Endothelial cell of umbilical vein (primary cell): ENCODE results near the gene LAMA4. TPM values are rescaled to one million over a fixed set of nuclear protein-coding genes. Genes with fewer than 3 reads are reported as not detected.

Experiments used
- BruUV-seq: library from RNA; stranded (reverse); fragments of 400-500 nt; replicated peaks from 2 replicates; lab custom pipeline; 2021; lab: Mats Ljungman, UMichigan
- CTCF ChIA-PET: fragments of 300-600, 350-600 bp; sonication (Branson Sonifier 250); formaldehyde crosslinking; loops from one replicate; lab custom pipeline; 2021; ENCODE audit warnings: antibody characterized with exemption, inconsistent platforms; lab: Charles Lee
- POLR2A ChIA-PET: fragments of 300-600, 350-600 bp; sonication (Branson Sonifier 250); formaldehyde crosslinking; loops from one replicate; lab custom pipeline; 2021; ENCODE audit warnings: antibody characterized with exemption, inconsistent platforms; lab: Charles Lee
- DNase-seq: peaks from one replicate; pipeline ENCODE4 v3.0.0-alpha.2; 2011; ENCODE audit warnings: low read depth, low spot score
- FAIRE-seq: peaks from 2 replicates; lab custom pipeline; 2011; peaks lifted over from hg19 to GRCh38; lab: Jason Lieb, UNC
- H2AFZ ChIP-seq: 2 replicates; pipeline ENCODE4 v1.6.0; 2012; ENCODE audit warnings: low read depth, low read length, control low read depth, inconsistent platforms
- H3K27ac ChIP-seq: 2 replicates; pipeline ENCODE4 v1.5.1; 2011; ENCODE audit warnings: low read depth, mild to moderate bottlenecking, control low read depth, low read length, moderate library complexity; ENCODE audit not compliant: insufficient read depth
- H3K27me3 ChIP-seq, 2 experiments: 2 replicates each; pipeline versions ENCODE4 v1.6.0 to v1.6.1; 2011; ENCODE audit warnings: low read length in 2 of 2, mixed read lengths in 1 of 2; ENCODE audit not compliant: control insufficient read depth in 2 of 2, insufficient read depth in 2 of 2
- H3K36me3 ChIP-seq, 2 experiments: 2 replicates in 1 of 2; 3 replicates in 1 of 2; pipeline ENCODE4 v1.5.1; 2011; ENCODE audit warnings: low read length in 2 of 2, mild to moderate bottlenecking in 1 of 2, moderate library complexity in 1 of 2; ENCODE audit not compliant: control insufficient read depth in 2 of 2, insufficient read depth in 2 of 2; ENCODE audit errors: extremely low read depth in 1 of 2
- H3K4me1 ChIP-seq: 3 replicates; pipeline ENCODE4 v1.5.1; 2011; ENCODE audit warnings: mild to moderate bottlenecking, low read length; ENCODE audit not compliant: control insufficient read depth, insufficient read depth; ENCODE audit errors: extremely low read depth
- H3K4me2 ChIP-seq: 2 replicates; pipeline ENCODE4 v1.6.1; 2011; ENCODE audit warnings: low read length, control low read depth, mixed read lengths; ENCODE audit not compliant: insufficient read depth
- H3K4me3 ChIP-seq, 3 experiments: fragments of 200-600 bp in 1 of 3; sonication (generic), shearing (Covaris generic) in 1 of 3; replicated peaks in 1 of 3; 2 replicates each; pipeline ENCODE4 v1.5.1; 2011 to 2016; ENCODE audit warnings: control low read depth in 3 of 3, low read length in 3 of 3, mild to moderate bottlenecking in 2 of 3, inconsistent platforms in 1 of 3, low read depth in 1 of 3, moderate library complexity in 1 of 3; ENCODE audit not compliant: insufficient read depth in 1 of 3
- H3K79me2 ChIP-seq: 2 replicates; pipeline ENCODE4 v1.6.0; 2012; ENCODE audit warnings: low read length, inconsistent platforms; ENCODE audit not compliant: control insufficient read depth, insufficient read depth
- H3K9ac ChIP-seq: replicated peaks from 2 replicates; pipeline ENCODE3; 2011; ENCODE audit warnings: low read length, control low read depth; ENCODE audit not compliant: insufficient read depth; ENCODE audit errors: extremely low read depth
- H3K9me1 ChIP-seq: replicated peaks from 3 replicates; pipeline ENCODE4 v1.6.0; 2011; ENCODE audit warnings: mild to moderate bottlenecking, low read length; ENCODE audit not compliant: control insufficient read depth, insufficient read depth; ENCODE audit errors: extremely low read depth
- H3K9me3 ChIP-seq: replicated peaks from 2 replicates; pipeline ENCODE4 v1.5.1; 2012; ENCODE audit warnings: low read length, inconsistent platforms; ENCODE audit not compliant: control insufficient read depth, insufficient read depth
- H4K20me1 ChIP-seq: replicated peaks from 2 replicates; pipeline ENCODE3; 2011; ENCODE audit warnings: mild to moderate bottlenecking, low read length; ENCODE audit not compliant: control insufficient read depth, insufficient read depth; ENCODE audit errors: extremely low read depth
- EZH2 ChIP-seq: IDR thresholded peaks from 2 replicates; pipeline ENCODE4 v1.6.1; 2012; ENCODE audit warnings: borderline replicate concordance, low read depth, mild to moderate bottlenecking, moderate library complexity, low read length, inconsistent platforms; ENCODE audit not compliant: severe bottlenecking
- FOS ChIP-seq: IDR thresholded peaks from 2 replicates; pipeline ENCODE4 v1.6.1; 2011; ENCODE audit warnings: mild to moderate bottlenecking, low read length, moderate library complexity, borderline replicate concordance; ENCODE audit not compliant: insufficient read depth
- GATA2 ChIP-seq: IDR thresholded peaks from 2 replicates; pipeline ENCODE4 v1.7.0; 2011; ENCODE audit warnings: low read depth, mild to moderate bottlenecking, moderate library complexity, mixed read lengths, low read length; ENCODE audit not compliant: insufficient read length, insufficient read depth
- JUN ChIP-seq: IDR thresholded peaks from 2 replicates; pipeline ENCODE4 v1.6.1; 2011; ENCODE audit warnings: borderline replicate concordance, low read depth; ENCODE audit not compliant: insufficient read length, insufficient read depth
- MYC ChIP-seq: IDR thresholded peaks from one replicate; pipeline ENCODE4 v1.6.1; 2011; ENCODE audit warnings: mild to moderate bottlenecking, low read depth, low read length
- POLR2A ChIP-seq: IDR thresholded peaks from 2 replicates; pipeline ENCODE4 v1.6.1; 2012; ENCODE audit warnings: low read depth, mild to moderate bottlenecking, control low read depth, low read length
- POLR2AphosphoS5 ChIP-seq: IDR thresholded peaks from 2 replicates; pipeline ENCODE4 v1.6.1; 2012; ENCODE audit warnings: low read depth, mild to moderate bottlenecking, control low read depth, low read length, moderate library complexity; ENCODE audit not compliant: insufficient read depth
- dilution Hi-C: fragments of 300-500 bp; cut with MboI; formaldehyde crosslinking; loops from one replicate; pipeline ENCODE4 v1.15.0; 2019; ENCODE audit warnings: low sequenced_read_pairs; ENCODE audit not compliant: extremely low pct_ligation_motif_present
- intact Hi-C: fragments of 100-400 bp; cut with micrococcal nuclease; formaldehyde crosslinking; loops from one replicate; pipeline ENCODE4 v1.10.0; 2022
- polyA plus RNA-seq, 4 experiments: library from polyadenylated mRNA; depleted of rRNA in 3 of 4; stranded (reverse) in 3 of 4; unstranded in 1 of 4; fragments of >200 nt; gene quantifications; 2 replicates each; pipeline versions ENCODE4 v1.2.1 to v1.2.3, GENCODE V29; 2011 to 2012; ENCODE audit warnings: missing spikeins in 1 of 4
- total RNA-seq: library from RNA; stranded (reverse); gene quantifications from 2 replicates; pipeline ENCODE4 v1.2.3, GENCODE V29; 2021

Gene LAMA4
- total and polyA plus RNA-seq, 2 donors (not counting 3 experiments of a cell fraction or from before 2014, with no cell fraction given), result 384 to 629 TPM

- intact Hi-C loops (loop anchor here (1.0 to 2.0 kb wide), 5 partner anchors 10 to 36 kb away; no protein-coding TSS in a partner anchor), dilution Hi-C loops (no loop called here)
- peak; percentile 96 for DNase-seq
- no peaks in the 10 kb centered on the region for H3K9me3 ChIP-seq
- peaks cover 44% of the 10 kb centered on the region for H3K79me2 ChIP-seq
- no peak for TF ChIP-seq MYC
- TF ChIP-seq POLR2AphosphoS5, result peak; percentile 73
- TF ChIP-seq POLR2A, result peak; percentile 93
- peak; percentile 91 for TF ChIP-seq JUN
- peak; percentile 79 for TF ChIP-seq FOS
- no peak for TF ChIP-seq EZH2
- peak; percentile 99 for TF ChIP-seq GATA2
- no peaks in the 10 kb centered on the region for H4K20me1 ChIP-seq
- no peak overlapping the region for H3K4me3 ChIP-seq
- peak overlapping the region; percentile 52 for H3K4me2 ChIP-seq
- H3K9me1 ChIP-seq, result peaks cover 2% of the 10 kb centered on the region
- H3K27ac ChIP-seq, result peak overlapping the region; percentile 96
- BruUV-seq, result TSS peak; percentile 91
- peaks cover 12 to 18% of the 10 kb centered on the region in 2 experiments for H3K36me3 ChIP-seq
- H3K9ac ChIP-seq, result peak overlapping the region; percentile 88
- no peaks in the 10 kb centered on the region for H3K27me3 ChIP-seq
- ChIA-PET CTCF (interaction anchor here (1.2 to 2.8 kb wide), 8 partner anchors 11 to 52 kb away, joined by 3 to 17 read pairs (median 6); no protein-coding TSS in a partner anchor), POLR2A (interaction anchor here (0.7 to 2.5 kb wide), 7 partner anchors 11 to 37 kb away, joined by 3 to 25 read pairs (median 6); partner anchors contain the start of gene LAMA4)
- peaks cover 81% of the 10 kb centered on the region for H3K4me1 ChIP-seq
- H2AFZ ChIP-seq, result no peak overlapping the region
- peak; percentile 55 for FAIRE-seq
These were observed 37.5 kb downstream of the LAMA4 start for GRCh38 chr6:112216662-112217551.
